ENCODE measurements around the gene ANKRD40.

- no peak for TF ChIP-seq SP1 (IDR thresholded peaks at IDR 0.05)
- TF ChIP-seq NFRKB (IDR thresholded peaks at IDR 0.05) = no peak
- TF ChIP-seq TARDBP (IDR thresholded peaks at IDR 0.05) = no peak
- no peak for TF ChIP-seq CTBP1 (IDR thresholded peaks at IDR 0.05; ENCODE audit: borderline replicate concordance)
- no peak for TF ChIP-seq ARNT (IDR thresholded peaks at IDR 0.05)
Measured at GRCh38 chr17:50722746-50723145, 15.0 kb upstream of the ANKRD40 start.
